Activated T-helper 17 cell treated with anti-CD3 and anti-CD28 coated beads, Interleukin-2, amount 50 U/mL, for 72 hours (primary cell): ENCODE results near the gene MLLT3. TPM values are rescaled to one million over a fixed set of nuclear protein-coding genes. Genes with fewer than 3 reads are reported as not detected.

Experiments used
- ATAC-seq: fragments of 150-1000 bp; cut with Tn5 transposase; replicated peaks from 2 replicates; pipeline ENCODE4 v1.10.0; 2021; ENCODE audit warnings: mild to moderate bottlenecking, moderate library complexity
- H3K27ac Mint-ChIP-seq: one replicate; pipeline ENCODE4 v1.8.0; 2022; ENCODE audit warnings: mixed read lengths
- H3K27me3 Mint-ChIP-seq: one replicate; pipeline ENCODE4 v1.8.0; 2022; ENCODE audit warnings: mixed read lengths
- H3K36me3 Mint-ChIP-seq: one replicate; pipeline ENCODE4 v1.8.0; 2022; ENCODE audit warnings: low read depth, mild to moderate bottlenecking, mixed read lengths
- H3K4me1 Mint-ChIP-seq: one replicate; pipeline ENCODE4 v1.8.0; 2022; ENCODE audit warnings: mixed read lengths
- H3K4me3 Mint-ChIP-seq: one replicate; pipeline ENCODE4 v1.8.0; 2022; ENCODE audit warnings: mild to moderate bottlenecking, mixed read lengths
- H3K9me3 Mint-ChIP-seq: one replicate; pipeline ENCODE4 v1.8.0; 2022; ENCODE audit warnings: mixed read lengths
- total RNA-seq, 2 donors: library from RNA; stranded (reverse); gene quantifications; one replicate each; pipeline ENCODE4 v1.2.3, GENCODE V29; 2022

The MLLT3 gene
- total RNA-seq, 2 donors from 2014 or later = 45.7 to 54.9 TPM

DNA sequence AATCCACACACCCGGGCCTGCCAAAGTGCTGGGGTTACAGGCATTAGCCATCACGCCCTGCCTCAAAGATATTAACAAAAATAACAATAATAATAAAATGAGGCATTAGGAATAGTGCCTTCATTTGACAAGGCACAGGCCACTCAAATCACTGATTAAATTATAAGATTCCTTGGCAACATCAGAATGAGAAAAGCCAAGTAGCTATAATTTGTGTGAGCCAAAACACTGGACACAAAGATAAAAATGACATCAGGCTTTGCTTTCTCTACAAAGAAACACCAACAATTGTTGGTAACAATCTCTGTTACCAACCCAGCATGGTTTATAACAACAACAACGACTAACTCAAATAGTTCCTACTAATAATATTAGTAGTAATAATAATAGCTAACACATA lies 73.2 kb downstream of the MLLT3 start:
- H3K4me1 Mint-ChIP-seq = peaks cover 29% of the 10 kb centered on the region
- H3K27ac Mint-ChIP-seq = no peak overlapping the region
- no peaks in the 10 kb centered on the region for H3K27me3 Mint-ChIP-seq
- H3K9me3 Mint-ChIP-seq = no peaks in the 10 kb centered on the region
- ATAC-seq = no peak
- no peaks in the 10 kb centered on the region for H3K36me3 Mint-ChIP-seq
- H3K4me3 Mint-ChIP-seq = no peak overlapping the region

DNA sequence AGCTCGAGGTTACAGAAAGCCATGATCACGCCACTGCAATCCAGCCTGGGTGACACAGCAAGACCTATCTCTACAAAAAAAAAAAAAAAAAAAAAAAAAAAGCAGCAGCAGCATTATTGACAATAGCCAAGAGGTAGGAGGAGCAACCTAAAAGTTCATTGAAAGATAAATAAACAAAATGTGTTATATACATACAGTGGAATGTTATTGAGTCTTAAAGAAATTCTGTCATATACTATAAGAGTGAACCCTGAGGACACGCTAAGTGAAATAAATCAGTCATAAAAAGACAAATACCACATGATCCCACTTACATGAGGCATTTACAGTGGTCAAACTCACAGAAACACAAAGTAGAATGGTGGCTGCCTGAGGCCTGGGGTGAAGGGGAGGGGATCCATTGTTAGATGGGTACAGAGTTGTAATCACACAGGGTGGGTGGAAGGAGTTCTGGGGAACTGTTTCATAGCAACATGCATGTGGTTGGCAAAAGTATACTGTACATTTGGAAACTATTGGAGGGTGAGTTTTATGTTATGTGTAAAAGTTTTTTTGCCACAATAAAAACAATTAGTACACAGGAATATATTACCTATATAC lies 77.2 kb downstream of the MLLT3 start:
- no peak overlapping the region for H3K27ac Mint-ChIP-seq
- no peak for ATAC-seq
- H3K4me1 Mint-ChIP-seq = peaks cover 4% of the 10 kb centered on the region
- no peaks in the 10 kb centered on the region for H3K27me3 Mint-ChIP-seq
- no peak overlapping the region for H3K4me3 Mint-ChIP-seq
- H3K36me3 Mint-ChIP-seq = peaks cover 23% of the 10 kb centered on the region
- H3K9me3 Mint-ChIP-seq = peaks cover 16% of the 10 kb centered on the region

DNA sequence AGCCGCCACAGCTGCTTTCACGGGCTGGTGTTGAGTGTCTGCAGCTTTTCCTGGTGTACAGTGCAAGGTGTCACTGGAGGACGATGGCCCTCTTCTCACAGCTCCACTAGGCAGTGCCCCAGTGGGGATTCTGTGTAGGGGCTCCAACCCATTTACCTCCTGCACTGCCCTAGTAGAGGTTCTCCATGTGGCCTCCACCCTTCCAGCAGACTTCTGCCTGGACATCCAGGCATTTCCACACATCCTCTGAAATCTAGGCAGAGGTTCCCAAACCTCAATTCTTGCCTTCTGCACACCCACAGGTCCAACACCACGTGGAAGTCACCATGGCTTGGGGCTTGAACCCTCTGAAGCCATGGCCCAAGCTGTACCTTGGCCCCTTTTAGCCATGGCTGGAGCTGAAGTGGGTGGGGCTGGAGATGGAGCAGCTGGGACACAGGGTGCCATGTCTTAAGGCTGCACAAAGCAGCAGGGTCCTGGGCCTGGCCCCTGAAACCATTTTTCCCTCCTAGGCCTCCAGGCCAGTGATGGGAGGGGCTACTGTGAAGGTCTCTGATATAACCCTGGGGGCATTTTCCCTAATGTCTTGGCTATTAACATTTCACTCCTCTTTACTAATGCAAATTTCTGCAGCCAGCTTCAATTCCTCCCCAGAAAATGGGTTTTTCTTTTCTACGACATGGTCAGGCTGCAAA lies 82.0 kb downstream of the MLLT3 start:
- no peak overlapping the region for H3K4me3 Mint-ChIP-seq
- peaks cover 4% of the 10 kb centered on the region for H3K4me1 Mint-ChIP-seq
- H3K27me3 Mint-ChIP-seq = no peaks in the 10 kb centered on the region
- peaks cover 28% of the 10 kb centered on the region for H3K36me3 Mint-ChIP-seq
- ATAC-seq = no peak
- H3K27ac Mint-ChIP-seq = no peak overlapping the region
- H3K9me3 Mint-ChIP-seq = peaks cover 16% of the 10 kb centered on the region

DNA sequence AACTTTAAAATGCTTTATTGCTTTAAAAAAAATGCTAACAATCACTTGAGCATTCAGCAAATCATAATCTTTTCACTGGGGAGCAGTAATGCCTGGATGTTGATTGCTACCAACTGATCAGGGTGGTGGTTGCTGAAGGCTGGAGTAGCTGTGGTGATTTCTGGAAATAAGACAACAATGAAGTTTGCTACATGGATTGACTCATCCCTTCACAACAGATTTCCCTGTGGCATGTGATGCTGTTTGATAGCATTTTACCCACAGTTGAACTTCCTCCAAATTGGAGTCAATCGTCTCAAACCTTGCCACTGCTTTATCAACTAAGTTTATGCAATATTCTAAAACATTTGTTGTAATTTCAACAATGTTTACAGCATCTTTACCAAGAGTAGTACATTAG lies 83.3 kb downstream of the MLLT3 start:
- Mint-ChIP-seq H3K4me1 (peaks cover 4% of the 10 kb centered on the region), H3K9me3 (peaks cover 16% of the 10 kb centered on the region), H3K27me3 (no peaks in the 10 kb centered on the region), H3K27ac (no peak overlapping the region), H3K4me3 (no peak overlapping the region), H3K36me3 (peaks cover 28% of the 10 kb centered on the region)
- no peak for ATAC-seq

DNA sequence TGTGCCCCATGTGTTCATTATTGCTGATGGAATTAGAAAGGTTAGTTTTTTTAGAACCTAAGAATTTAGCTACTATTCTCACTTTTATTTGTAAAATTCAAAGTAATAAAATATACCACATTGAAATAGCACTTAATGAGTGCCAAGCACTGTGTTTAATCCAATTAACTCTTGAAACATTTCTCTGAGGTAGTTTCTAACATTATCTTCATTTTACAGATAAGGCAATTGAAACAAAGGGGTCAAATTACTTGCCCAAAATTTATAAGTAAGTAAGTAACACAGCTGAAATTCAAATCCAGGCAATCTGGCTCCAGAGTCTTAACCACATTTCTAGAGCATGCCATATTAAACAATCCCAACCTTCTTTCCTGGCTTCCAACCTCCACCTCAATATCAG lies 84.2 kb downstream of the MLLT3 start:
- H3K27me3 Mint-ChIP-seq = no peaks in the 10 kb centered on the region
- no peak for ATAC-seq
- H3K4me1 Mint-ChIP-seq = peaks cover 4% of the 10 kb centered on the region
- no peak overlapping the region for H3K27ac Mint-ChIP-seq
- no peak overlapping the region for H3K4me3 Mint-ChIP-seq
- H3K9me3 Mint-ChIP-seq = peaks cover 13% of the 10 kb centered on the region
- H3K36me3 Mint-ChIP-seq = peaks cover 28% of the 10 kb centered on the region

DNA sequence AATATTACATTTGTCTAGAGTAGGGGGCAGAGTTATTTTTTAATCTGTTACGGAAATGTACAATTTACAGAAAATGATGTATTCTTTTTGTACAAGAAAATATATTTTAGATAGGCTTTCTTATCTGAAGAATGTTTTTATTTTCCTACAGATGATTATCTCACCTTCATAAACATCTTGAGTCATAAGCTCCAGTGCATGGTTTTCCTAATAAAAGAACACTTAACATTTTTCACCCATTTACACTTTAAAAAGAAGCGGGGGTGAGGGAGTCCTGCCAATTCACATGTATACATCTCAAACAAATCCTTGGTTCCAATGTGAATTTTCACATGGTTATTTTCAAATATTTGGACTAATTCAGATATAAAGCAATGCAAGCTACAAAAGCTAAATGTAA lies 85.0 kb downstream of the MLLT3 start:
- no peak for ATAC-seq
- Mint-ChIP-seq H3K4me3 (no peak overlapping the region), H3K36me3 (peaks cover 24% of the 10 kb centered on the region), H3K27me3 (no peaks in the 10 kb centered on the region), H3K27ac (no peak overlapping the region), H3K4me1 (peaks cover 4% of the 10 kb centered on the region), H3K9me3 (peaks cover 10% of the 10 kb centered on the region)

DNA sequence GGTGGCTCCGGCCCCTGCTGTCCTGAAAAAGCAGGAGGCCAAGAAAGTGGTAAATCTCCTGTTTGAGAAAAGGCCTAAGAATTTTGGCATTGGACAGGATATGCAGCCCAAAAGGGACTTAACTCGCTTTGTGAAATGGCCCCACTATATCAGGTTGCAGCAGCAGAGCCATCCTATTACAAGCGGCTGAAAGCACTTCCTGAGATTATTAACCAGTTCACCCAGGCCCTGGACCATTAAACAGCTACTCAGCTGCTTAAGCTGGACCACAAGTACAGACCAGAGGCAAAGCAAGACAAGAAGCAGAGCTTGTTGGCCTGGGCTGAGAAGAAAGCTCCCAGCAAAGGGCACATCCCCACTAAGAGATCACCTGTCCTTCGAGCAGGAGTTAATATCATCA lies 89.7 kb downstream of the MLLT3 start:
- no peaks in the 10 kb centered on the region for H3K36me3 Mint-ChIP-seq
- no peak overlapping the region for H3K4me3 Mint-ChIP-seq
- no peaks in the 10 kb centered on the region for H3K9me3 Mint-ChIP-seq
- no peak overlapping the region for H3K27ac Mint-ChIP-seq
- ATAC-seq = no peak
- peaks cover 13% of the 10 kb centered on the region for H3K4me1 Mint-ChIP-seq
- no peaks in the 10 kb centered on the region for H3K27me3 Mint-ChIP-seq

DNA sequence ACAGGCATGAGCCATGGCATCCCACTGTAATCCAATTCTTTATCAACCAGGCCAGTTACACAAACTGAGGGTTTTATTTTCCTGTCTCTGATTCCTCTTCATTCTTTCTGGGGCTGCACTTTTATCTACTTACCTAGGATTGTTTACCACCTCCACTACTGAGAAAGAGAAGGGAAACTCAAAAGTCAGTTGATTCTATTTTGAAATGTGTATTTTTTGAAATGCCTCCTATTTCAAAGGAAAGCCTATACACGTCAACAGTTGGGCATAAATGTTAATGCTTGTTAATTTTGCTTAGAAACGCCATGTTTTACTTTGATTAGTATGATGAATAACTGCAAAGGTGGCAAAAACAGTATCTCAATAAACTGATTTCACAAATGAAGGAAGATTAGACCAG lies 92.5 kb downstream of the MLLT3 start:
- H3K36me3 Mint-ChIP-seq = no peaks in the 10 kb centered on the region
- H3K4me1 Mint-ChIP-seq = peaks cover 31% of the 10 kb centered on the region
- H3K9me3 Mint-ChIP-seq = no peaks in the 10 kb centered on the region
- no peaks in the 10 kb centered on the region for H3K27me3 Mint-ChIP-seq
- H3K27ac Mint-ChIP-seq = no peak overlapping the region
- no peak for ATAC-seq
- peak overlapping the region; percentile 11 for H3K4me3 Mint-ChIP-seq

DNA sequence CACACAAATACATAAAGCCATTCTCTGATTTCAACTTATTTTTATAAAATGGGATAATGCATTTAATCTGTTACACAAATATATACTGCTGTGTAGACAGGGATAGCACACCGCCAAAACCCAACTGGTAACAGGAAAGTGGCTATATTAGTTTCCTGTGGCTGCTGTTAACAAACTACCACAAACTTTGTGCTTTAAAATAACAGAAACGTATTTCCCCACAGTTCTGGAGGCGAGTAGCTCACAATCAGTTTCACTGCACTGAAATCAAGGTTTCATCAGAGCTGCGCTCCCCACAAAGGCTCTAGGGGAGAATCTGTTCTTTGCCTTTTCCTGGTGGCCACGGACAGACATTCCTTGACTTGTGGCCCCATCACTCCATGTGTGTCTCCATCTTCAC lies 94.0 kb downstream of the MLLT3 start:
- Mint-ChIP-seq H3K4me3 (no peak overlapping the region), H3K27ac (no peak overlapping the region), H3K9me3 (no peaks in the 10 kb centered on the region), H3K4me1 (peaks cover 40% of the 10 kb centered on the region), H3K36me3 (no peaks in the 10 kb centered on the region), H3K27me3 (no peaks in the 10 kb centered on the region)
- no peak for ATAC-seq

DNA sequence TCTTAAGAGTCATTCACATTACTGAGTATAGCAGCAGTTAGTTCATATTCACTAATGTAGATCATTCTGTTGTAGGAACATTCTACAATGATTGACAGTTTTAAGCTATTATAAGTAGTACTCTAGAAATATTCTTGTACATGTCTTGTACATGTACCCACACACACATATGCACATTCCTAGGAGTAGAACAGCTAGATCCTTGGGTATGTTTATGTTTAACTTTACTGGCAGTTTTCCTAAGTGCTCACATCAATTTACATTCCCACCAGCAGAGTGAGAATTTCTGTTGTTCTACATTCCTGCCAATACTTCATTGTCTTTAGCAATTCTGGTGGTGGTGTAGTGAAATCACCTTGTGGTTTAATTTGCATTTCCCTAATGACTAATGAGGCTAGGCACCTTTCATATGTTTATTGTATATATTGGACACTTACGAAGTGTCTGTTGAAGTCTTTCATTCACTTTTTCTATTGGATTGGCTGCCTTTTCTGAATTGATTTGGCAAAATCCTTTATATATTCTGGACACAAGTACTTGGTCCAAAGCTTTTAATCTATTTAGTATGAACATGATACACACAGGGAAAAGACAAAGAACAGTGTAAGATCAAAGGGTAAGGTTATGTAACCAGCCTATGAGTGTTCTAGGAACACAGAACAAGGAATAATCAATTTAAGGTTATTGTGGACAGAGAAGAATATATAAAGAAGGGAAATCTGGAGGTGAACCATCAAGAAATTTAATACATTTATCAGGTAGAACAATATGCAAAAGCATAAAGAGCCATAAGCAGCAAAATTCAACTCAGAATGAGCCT lies 95.6 kb downstream of the MLLT3 start:
- Mint-ChIP-seq H3K27me3 (no peaks in the 10 kb centered on the region), H3K9me3 (no peaks in the 10 kb centered on the region), H3K36me3 (no peaks in the 10 kb centered on the region), H3K27ac (no peak overlapping the region), H3K4me3 (peak overlapping the region; percentile 4), H3K4me1 (peaks cover 47% of the 10 kb centered on the region)
- ATAC-seq = peak; percentile 78

DNA sequence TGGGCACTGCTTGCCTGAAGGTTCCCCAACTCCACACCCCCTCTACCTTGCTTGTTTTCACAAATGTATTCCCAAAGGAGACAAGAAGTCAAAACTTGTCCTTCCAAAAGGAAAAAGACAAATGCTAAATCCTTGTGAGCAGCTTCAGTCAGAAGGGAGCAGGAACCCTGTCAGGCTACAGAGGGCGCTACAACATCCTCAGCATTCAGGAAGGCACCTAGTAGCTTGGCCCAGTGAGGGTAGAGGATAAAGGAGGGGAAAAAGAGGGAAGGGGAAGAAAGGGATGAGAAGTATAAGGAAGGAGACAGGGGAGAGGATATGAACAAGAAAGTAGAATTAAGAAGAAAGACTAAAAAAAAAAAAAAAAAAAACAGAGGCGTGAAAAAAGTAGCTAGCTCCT lies 97.5 kb downstream of the MLLT3 start:
- Mint-ChIP-seq H3K4me3 (no peak overlapping the region), H3K27ac (no peak overlapping the region), H3K27me3 (no peaks in the 10 kb centered on the region), H3K36me3 (no peaks in the 10 kb centered on the region), H3K4me1 (peaks cover 54% of the 10 kb centered on the region), H3K9me3 (no peaks in the 10 kb centered on the region)
- ATAC-seq = no peak

DNA sequence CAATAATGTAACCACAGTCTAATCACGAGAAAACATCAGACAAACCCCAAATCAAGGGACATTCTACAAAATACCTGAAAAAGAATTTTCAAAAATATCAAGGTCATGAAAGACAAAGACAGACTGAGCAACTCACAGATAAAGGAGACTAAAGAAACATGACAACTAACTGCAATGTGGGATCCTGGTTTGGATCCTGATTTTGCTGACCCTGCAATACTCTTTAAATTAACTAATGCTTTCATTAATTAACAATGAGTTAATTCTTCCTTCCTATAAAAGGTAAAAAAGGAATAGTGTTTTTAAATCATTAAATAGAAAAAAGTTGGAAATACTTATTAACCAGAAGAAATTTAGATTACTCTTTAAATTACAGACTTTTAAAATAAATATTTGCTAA lies 103.6 kb downstream of the MLLT3 start:
- no peak for ATAC-seq
- Mint-ChIP-seq H3K27me3 (no peaks in the 10 kb centered on the region), H3K27ac (no peak overlapping the region), H3K4me3 (no peak overlapping the region), H3K9me3 (no peaks in the 10 kb centered on the region), H3K4me1 (peaks cover 54% of the 10 kb centered on the region), H3K36me3 (no peaks in the 10 kb centered on the region)

DNA sequence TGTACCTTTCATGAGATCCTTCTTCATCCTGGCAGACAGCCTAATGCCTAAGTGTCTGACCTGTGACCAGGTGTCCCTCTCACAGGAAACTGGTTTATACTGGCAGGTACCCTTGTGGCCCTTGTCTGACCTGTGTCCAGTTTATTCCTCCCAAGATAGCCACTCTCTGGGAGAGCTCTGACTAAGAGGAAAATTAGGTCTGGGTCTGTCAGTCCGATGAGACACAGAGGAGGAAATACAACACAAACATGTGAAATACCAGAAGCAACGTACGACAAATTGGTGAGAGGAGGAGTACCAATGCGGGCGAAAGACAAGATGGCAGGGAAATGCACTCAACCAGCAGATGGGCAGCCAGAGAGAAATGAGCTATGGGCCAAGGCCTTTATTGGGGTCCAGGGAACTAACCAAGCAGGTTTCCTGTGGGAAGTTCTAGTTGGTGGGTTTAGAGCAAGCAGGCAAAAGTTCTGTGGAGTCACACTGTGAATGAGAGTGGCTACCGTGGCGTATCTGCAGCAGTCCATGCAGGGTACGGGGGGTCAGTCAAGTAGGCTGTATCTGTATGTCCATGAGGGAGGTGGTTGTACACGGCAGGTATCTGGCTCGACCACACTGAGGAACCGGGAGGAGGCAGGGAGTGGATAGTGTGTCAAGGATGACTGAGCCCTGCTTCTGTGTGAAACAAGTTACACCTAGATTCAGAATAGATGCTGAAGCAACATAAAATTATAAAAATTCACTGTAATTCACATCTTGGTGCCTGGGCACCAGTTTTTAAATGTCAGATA lies 109.0 kb downstream of the MLLT3 start:
- H3K4me3 Mint-ChIP-seq = no peak overlapping the region
- no peak for ATAC-seq
- H3K9me3 Mint-ChIP-seq = no peaks in the 10 kb centered on the region
- peaks cover 39% of the 10 kb centered on the region for H3K4me1 Mint-ChIP-seq
- H3K36me3 Mint-ChIP-seq = no peaks in the 10 kb centered on the region
- H3K27me3 Mint-ChIP-seq = no peaks in the 10 kb centered on the region
- peak overlapping the region; percentile 49 for H3K27ac Mint-ChIP-seq

DNA sequence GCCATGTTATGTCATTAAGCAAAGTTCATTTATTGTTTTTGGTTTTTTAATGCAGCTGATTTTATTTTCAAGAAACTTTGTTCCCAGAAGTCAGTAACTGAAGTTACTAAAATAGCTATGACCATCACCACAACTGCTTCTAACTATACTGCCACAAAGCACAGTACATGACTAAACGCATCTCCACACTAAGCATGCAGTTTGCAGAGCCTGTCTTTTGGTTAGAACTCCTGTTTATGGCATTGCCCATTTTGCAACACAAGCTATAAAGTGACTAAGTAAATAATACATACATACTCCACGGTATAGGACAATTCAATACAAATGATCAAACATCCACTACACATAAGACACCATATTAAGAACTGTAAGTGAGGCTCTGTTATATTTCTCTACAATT lies 109.7 kb downstream of the MLLT3 start:
- peak; percentile 28 for ATAC-seq
- H3K36me3 Mint-ChIP-seq = no peaks in the 10 kb centered on the region
- H3K27ac Mint-ChIP-seq = no peak overlapping the region
- H3K4me3 Mint-ChIP-seq = no peak overlapping the region
- H3K9me3 Mint-ChIP-seq = no peaks in the 10 kb centered on the region
- peaks cover 42% of the 10 kb centered on the region for H3K4me1 Mint-ChIP-seq
- H3K27me3 Mint-ChIP-seq = no peaks in the 10 kb centered on the region
